HG02840 (cell line): ENCODE measurements around the gene GNPDA2.
A peak's percentile ranks its signal among the peaks of the same experiment; 100 is the strongest.

Experiments used
- ATAC-seq: cut with Tn5 transposase; IDR thresholded peaks from one replicate; pipeline ENCODE4 v1.9.1; 2021; ENCODE audit warnings: mild to moderate bottlenecking, moderate library complexity, moderate number of reproducible peaks; ENCODE audit not compliant: unreplicated experiment, low FRiP score

GNPDA2 gene

GRCh38 chr4:44684648-44685047, 41.7 kb downstream of the GNPDA2 start:
- ATAC-seq, result no peak

DNA sequence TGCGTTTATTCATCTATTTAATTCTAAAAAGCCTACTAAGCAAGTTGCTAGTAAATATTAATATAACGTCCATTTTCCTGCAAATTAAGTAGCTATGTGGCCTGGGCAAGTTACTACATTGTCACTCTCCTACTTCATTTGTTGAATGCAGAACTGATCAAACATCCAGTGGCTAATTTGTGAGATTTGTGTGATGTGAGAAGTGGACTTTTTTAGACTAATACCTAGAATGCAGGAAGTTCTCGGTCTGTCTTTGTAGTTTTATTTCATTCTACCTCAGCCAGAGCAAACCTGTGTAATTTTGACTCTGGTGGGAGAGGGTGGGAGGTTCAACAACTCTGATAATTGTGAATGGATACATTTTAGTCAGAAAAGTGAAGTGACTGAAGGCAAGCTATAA, 47.3 kb downstream of the GNPDA2 start:
- ATAC-seq, result no peak

DNA sequence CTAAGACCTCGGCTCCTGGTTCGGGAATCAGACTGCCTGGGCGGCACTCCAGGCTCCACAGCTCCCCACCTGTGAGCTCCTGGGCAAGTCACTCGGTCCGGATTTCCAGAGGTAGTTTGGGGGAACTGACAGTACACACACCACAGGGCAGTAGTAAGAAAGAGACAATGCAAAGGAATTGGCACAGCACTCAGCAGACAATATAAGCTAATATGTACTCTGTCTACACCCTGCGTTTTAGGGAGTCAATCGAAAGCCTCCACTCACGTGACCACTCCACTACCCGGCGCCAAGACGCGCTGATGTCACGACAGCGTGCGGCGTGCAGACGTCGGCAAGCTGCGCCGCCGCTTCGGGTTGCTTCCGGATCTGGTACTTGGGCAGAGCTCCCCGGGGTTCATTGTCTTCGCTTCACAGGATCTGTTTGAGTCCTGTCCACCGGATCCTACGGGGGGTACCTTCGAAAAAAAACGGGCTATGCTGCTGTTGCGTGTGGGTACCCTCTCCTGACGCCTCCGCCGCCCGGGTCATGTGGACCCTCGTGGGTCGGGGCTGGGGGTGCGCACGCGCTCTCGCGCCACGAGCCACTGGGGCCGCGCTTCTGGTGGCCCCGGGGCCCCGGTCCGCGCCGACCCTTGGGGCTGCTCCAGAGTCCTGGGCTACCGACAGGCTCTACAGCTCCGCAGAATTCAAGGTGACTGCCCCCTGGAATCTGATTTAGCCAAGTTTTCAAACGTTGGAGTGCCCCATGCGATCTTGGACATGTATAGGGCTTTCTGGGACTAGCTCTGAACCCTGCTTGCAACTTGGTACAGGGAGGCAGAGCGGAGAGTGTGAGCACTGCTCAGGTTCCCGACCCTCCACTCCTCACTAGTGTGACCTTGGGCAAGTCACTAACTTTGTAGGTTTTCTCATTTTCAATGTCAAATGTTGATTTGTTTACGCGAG, 48.0 kb downstream of the GNPDA2 start, which contains the start of gene GUF1:
Gene GUF1 (plus strand): TSS at position 327 of the 948 bp plus-strand sequence. CDS start 203 bp downstream, at position 530.
- ATAC-seq, result peak; percentile 99

- no peak for ATAC-seq
Measured at GRCh38 chr4:44675366-44675765, 51.0 kb downstream of the GNPDA2 start.

GRCh38 chr4:44674471-44674870, 51.9 kb downstream of the GNPDA2 start:
- ATAC-seq, result no peak

DNA sequence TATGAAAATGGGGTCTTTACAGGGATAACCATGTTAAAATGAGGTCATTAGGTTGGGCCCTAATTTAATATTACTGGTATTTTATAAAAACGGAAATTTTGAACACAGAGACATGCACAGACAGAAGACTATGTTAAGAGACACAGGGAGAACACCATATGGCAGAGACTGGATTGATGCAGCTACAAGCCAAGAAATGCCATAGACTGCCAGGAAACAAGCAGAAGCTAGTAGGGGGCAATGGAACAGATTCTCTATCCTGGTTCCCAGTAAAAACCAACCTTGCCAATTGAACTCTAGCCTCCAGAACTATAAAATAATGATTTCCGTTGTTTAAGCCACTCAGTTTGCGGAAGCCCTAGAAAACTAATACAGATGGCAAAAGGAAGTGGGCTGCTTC, 54.7 kb downstream of the GNPDA2 start:
- ATAC-seq, result no peak

DNA sequence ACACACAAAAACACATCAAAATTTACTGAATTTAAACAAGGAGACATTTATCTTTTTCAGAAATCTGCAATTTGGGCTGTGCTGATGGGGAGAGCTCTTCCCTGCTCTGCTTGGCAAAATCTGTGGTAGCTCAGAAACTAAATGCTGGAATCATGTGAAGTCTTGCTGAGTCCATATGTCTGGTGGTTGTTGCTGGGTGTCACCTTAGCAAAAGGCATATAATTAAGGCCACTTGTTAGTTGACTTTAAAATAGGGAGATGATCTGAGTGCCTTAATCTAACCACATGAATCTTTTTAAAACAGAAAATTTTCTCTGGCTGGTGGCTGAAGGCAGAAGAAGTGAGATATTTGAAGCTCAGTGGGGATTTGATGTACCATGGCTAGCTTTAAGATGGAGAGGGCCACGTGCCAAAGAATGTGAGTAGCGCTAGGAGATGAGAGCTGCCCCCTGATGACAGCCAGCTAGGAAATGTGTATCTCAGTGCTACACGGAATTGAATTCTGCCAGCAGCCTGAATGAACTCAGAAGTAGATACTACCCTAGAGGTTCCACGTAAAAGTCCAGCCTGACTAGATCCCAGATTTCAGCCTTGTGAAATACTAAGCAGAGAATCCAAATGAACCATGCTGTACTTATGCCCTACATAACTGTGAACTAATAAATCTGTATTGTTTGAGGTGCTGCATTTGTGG, 55.7 kb downstream of the GNPDA2 start:
- no peak for ATAC-seq

DNA sequence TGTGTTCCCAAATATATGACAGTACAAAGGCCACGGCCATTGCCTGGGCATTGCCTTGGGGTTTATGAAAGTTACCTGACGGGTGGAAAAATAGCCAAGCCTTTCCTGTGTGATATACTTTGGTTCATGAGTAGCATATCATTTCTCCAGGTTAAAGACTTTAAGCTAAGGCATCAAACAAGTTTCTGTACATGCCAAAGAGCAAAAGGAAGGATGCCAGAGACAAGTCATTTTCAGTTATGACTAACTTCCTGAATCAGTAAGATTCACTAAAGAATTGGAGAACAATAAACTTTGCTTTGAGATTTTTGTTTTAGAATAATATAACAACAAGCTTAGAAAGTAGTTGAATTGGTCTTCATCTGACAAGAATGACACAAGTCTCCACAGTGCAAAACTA, 57.8 kb downstream of the GNPDA2 start:
- no peak for ATAC-seq

DNA sequence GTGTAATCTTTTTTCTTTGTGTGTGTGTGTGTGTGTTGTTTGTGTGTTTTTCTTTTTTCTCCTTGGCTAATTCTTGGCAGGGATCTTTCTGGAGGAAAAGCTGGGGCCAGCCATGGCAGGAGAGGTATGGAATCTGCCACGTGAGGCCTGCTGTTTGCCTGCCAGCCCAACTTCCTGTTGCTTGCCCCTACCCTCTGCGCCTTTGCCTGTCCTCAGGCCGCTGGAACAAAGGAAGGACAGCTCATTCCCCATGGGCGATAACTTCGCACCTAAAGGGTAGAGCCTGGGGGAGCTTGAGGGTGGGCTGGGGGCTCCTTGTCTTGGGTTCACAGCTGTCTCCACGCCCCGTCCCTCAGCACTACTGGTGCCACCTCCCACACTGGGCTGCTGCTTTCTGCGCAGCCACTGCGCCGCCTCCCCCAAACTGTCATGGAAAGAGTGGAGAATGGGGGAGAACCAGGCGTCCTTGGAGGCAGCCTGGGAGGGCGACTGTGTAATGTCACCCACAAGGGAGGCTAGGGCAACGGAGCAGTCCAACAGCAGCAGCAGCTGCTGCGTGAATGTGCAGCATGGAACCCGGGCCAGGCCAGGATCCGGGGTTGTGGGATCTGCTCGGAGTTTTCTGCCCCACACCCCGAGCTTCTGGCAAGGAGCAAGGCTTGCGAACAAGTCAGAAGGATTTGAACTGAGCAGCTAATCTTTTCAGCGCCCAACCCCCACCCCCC, 62.7 kb downstream of the GNPDA2 start:
- no peak for ATAC-seq

- ATAC-seq, result no peak
Measured at GRCh38 chr4:44662623-44663005, 63.7 kb downstream of the GNPDA2 start.

DNA sequence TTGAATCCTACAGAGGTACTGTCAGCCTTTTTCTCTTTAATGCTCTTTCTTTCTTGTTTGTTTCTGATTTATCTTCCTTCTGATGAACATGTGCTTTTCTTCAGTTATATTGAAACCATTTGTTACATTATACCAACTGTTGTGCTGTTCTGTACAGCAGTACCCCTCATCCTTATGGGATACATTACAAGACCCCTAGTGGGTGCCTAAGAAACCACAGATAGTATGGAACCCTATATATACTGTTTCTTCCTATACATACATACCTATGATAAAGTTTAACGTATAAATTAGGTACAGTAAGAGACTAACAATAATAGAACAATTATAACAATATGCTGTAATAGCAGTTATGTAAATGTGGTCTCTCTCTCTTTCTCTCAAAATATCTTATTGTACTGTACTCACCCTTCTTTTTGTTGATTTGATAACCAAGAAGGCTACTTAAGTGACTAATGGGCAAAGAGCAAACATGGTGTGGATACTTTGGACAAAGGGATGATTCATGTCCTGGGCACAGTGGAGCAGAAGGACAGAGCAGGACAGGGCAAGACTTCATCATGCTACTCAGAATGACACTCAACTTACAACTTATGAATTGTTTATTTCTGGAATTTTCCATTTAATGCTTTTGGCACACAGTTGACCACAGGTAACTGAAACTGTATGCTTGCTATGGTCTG, 64.3 kb downstream of the GNPDA2 start:
- no peak for ATAC-seq

- no peak for ATAC-seq
Measured at GRCh38 chr4:44660396-44660795, 66.0 kb downstream of the GNPDA2 start.

DNA sequence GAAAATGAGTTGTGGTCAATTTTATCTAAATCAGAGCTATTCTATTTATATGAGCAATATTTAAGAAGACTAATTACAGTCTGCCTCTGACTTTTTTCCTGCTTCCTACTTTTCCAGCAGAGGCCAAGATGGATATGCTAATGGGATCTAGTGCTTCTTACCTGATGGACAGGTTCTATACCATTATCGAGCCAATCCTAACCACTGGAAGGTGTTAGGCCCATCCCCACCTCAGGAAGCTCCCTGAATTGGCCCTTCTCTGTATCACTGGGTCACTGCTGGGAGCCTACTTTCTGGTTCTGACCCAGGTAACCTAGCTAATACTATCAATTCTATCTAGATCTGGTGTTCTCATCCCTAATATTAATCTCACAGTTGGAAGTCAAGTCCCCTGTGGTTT, 74.4 kb downstream of the GNPDA2 start:
- ATAC-seq, result no peak
